ENCODE data around the gene KLC1. TPM values are rescaled to one million over a fixed set of nuclear protein-coding genes. Genes with fewer than 3 reads are reported as not detected.

The KLC1 gene
- total and polyA plus RNA-seq, 2 of the 13 experiments (the other 11 are each of a cell fraction or from before 2014, with no cell fraction given), result 53.2 to 63.5 TPM

GRCh38 chr14:103581954-103582703, 46.9 kb upstream of the KLC1 start:
- no peak overlapping the region for H3K9ac ChIP-seq (ENCODE audit: insufficient read depth, low read depth, low read length)
- no peak overlapping the region for H3K4me2 ChIP-seq (ENCODE audit: low read depth, low read length)
- ChIA-PET POLR2A (no interaction called here), CTCF (ENCODE audit: low intra/inter-chr PET ratio, low total read pairs) (no interaction called here)
- WGBS (ENCODE audit: low lambda C conversion rate), result 98% methylated on average over 11 of the region's 26 CpGs
- no peaks in the 10 kb centered on the region for H3K27me3 ChIP-seq (ENCODE audit: control insufficient read depth in 1 of 2, insufficient read depth in 2 of 2, low read length in 2 of 2)
- no peak overlapping the region for H3K27ac ChIP-seq (ENCODE audit: extremely low read length, insufficient read depth, low read length)
- DNase-seq (ENCODE audit: low spot score), result no peak
- peaks cover 7 to 13% of the 10 kb centered on the region in 2 experiments; a peak in 4 of 5 replicates for H3K36me3 ChIP-seq (replicated peaks in 1 of 2; ENCODE audit: control insufficient read depth in 1 of 2, insufficient read depth in 2 of 2, low read length in 2 of 2)
- BruUV-seq (replicated peaks), result no TSS peak
- no peak overlapping the region for H2AFZ ChIP-seq (ENCODE audit: low read length)
- TF ChIP-seq ZNF549 (CRISPR knock-in tag; IDR thresholded peaks at IDR 0.05) (no peak), POLR2A (IDR thresholded peaks at IDR 0.05; ENCODE audit: insufficient read depth in 1 of 2, low read depth in 2 of 2, low read length in 2 of 2) (0 out of 4 replicates have a peak, but pooled peaks of 1 of the 2 experiments have one; percentile 13), AGO2 (optimal IDR thresholded peaks at IDR 0.05; ENCODE audit: low read depth, low read length) (peak; percentile 65)
- H3K79me2 ChIP-seq (ENCODE audit: insufficient read depth, low read length), result no peaks in the 10 kb centered on the region
- FAIRE-seq, result no peak
- H3K4me1 ChIP-seq (ENCODE audit: insufficient read depth, low read length), result peaks cover 10% of the 10 kb centered on the region
- intact Hi-C loops (cut with micrococcal nuclease; ENCODE audit: unreplicated experiment) (no loop called here), in situ Hi-C loops (cut with HindIII; ENCODE audit: extremely low pct_ligation_motif_present, low pct_unique_long_range_greater_than_20kb) (no loop called here)
- no peaks in the 10 kb centered on the region for H3K9me3 ChIP-seq (ENCODE audit: low read length)
- no peaks in the 10 kb centered on the region for H4K20me1 ChIP-seq (ENCODE audit: insufficient read depth, low read length)
- H3K4me3 ChIP-seq (replicated peaks in 1 of 3; ENCODE audit: insufficient read depth in 1 of 3, low read depth in 2 of 3, low read length in 3 of 3), result no peak overlapping the region
- ATAC-seq, result peak; percentile 25; the same call in 2 of the 3 replicates

GRCh38 chr14:103584326-103584915, 44.6 kb upstream of the KLC1 start:
- Histone ChIP-seq H3K4me2 (ENCODE audit: low read depth, low read length) (no peak overlapping the region), H3K9me3 (ENCODE audit: low read length) (no peaks in the 10 kb centered on the region), H3K27ac (ENCODE audit: extremely low read length, insufficient read depth, low read length) (no peak overlapping the region), H3K79me2 (ENCODE audit: insufficient read depth, low read length) (no peaks in the 10 kb centered on the region), H3K9ac (ENCODE audit: insufficient read depth, low read depth, low read length) (no peak overlapping the region), H4K20me1 (ENCODE audit: insufficient read depth, low read length) (no peaks in the 10 kb centered on the region), H3K4me1 (ENCODE audit: insufficient read depth, low read length) (peaks cover 10% of the 10 kb centered on the region), H3K27me3 (ENCODE audit: control insufficient read depth in 1 of 2, insufficient read depth in 2 of 2, low read length in 2 of 2) (no peaks in the 10 kb centered on the region), H3K4me3 (replicated peaks in 1 of 3; ENCODE audit: insufficient read depth in 1 of 3, low read depth in 2 of 3, low read length in 3 of 3) (no peak overlapping the region), H2AFZ (ENCODE audit: low read length) (no peak overlapping the region), H3K36me3 (replicated peaks in 1 of 2; ENCODE audit: control insufficient read depth in 1 of 2, insufficient read depth in 2 of 2, low read length in 2 of 2) (peaks cover 0 to 4% of the 10 kb centered on the region in 2 experiments; a peak in 3 of 5 replicates)
- 90% methylated on average over 11 of the region's 11 CpGs for WGBS (ENCODE audit: low lambda C conversion rate)
- in situ Hi-C loops (cut with HindIII; ENCODE audit: extremely low pct_ligation_motif_present, low pct_unique_long_range_greater_than_20kb) (no loop called here), intact Hi-C loops (cut with micrococcal nuclease; ENCODE audit: unreplicated experiment) (no loop called here)
- FAIRE-seq, result no peak
- no peak for ATAC-seq
- ChIA-PET CTCF (ENCODE audit: low intra/inter-chr PET ratio, low total read pairs) (no interaction called here), POLR2A (no interaction called here)
- no peak for DNase-seq (ENCODE audit: low spot score)
- no TSS peak for BruUV-seq (replicated peaks)
- TF ChIP-seq ZNF7 (CRISPR knock-in tag; IDR thresholded peaks at IDR 0.05) (0 out of 2 replicates have a peak, but pooled peaks have one; percentile 19), ZFP36L2 (CRISPR knock-in tag; IDR thresholded peaks at IDR 0.05) (no peak), PAF1 (CRISPR knock-in tag; IDR thresholded peaks at IDR 0.05) (no peak)

Measured in HepG2 (cell line).